Kidney capillary endothelial cell (primary cell): ENCODE results near the gene C1QTNF4.
"Not testable (repeated sequence)": the region's sequence is repeated elsewhere in the genome, so short reads cannot be mapped to it uniquely, and the experiment has no call there.

ENCODE experiments used
- DNase-seq: peaks from one replicate; pipeline ENCODE4 v3.0.0-alpha.2; 2018; ENCODE audit warnings: low spot score

The C1QTNF4 gene

DNA sequence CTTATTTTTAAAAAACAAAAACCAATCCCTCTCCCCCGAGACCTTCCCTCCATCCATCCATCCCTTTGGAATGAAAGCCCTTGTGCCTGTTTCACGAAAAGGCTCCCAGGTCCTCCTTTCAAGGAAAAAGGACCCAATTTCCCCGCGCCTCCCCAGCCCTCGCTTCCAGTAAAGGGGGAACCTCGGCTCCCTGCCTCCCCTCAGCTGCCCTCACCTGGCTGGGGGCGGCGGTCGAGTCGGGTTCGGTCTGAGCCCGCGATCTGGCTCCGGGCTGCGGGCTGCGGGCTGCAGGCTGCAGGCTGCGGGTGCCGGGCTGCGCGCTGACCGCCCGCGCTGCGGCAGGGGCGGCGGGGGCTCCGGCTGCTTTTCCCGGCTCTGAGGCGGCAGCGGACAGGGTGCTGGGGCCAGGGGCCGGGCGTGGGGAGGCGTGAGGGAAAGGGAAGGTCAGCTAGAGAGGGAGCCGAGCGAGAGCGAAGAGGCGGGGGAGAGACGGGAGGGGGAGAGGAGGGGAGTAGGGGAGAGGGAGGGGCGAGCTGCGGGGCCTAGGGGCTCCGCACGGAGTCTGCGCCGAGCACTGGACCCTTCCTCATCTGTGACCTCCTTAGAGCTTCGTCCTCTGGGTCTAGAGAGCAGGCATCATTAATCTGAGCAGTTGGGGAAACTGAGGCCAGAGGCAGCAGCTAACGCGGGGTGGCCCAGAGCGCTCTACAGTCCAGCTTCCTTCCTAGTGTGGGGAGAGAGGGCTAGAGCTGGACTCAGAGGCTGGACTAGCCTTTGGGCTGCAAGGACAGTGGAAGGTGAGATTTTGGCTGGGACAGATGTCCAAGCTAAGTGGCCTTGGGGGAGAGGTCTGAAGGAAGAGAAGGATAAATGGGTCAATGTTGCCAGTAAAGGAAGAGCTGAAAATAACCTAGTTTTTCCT is at the start of gene C1QTNF4:
TSS of gene C1QTNF4 (minus strand) at position 478 of the 922 bp plus-strand sequence. CDS start 3,601 bp downstream, outside the sequence.
- no peak for DNase-seq

DNA sequence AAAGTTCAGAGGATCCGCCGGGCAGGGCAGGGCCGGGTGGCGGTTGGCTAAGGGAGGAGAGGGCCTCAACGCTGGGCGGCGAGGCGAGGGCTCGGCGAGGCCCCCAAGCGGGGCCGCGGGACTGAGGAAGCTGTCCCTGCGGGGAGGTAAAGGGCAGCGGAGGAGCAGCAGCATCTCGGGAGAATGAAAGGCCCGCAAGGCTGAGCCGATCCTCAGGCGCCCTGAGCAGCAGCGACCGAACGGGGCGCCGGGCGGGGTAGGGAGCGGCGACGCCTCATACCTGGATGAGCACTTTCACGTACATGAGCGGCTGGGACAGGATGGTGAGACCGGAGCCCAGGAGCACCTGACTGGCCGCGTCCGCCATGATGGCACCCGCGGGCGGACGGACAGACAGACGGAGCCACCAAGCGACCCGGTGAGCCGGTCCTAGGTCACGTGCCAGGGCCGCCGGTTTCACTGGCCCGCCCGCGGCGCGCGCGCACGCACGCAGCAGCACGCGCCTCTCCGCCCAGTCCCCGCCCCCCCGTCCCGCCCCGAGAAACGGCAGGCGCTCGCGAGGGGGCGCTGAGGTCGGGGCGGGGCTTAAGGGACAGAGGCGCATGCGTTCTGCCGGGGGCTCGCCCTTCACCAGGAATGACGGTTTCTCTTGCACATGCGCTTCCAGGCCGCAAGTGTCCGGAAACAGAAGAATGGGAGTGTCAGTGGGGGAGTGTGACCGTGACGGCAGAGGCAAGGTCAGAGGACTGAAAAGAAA is 48.1 kb upstream of the C1QTNF4 start, which contains the start of gene MTCH2:
TSS of gene MTCH2 (minus strand) at position 461 of the 757 bp plus-strand sequence. CDS start at position 367, 94 bp downstream.
- peak; percentile 97 for DNase-seq

GRCh38 chr11:47641600-47642098 is 47.4 kb upstream of the C1QTNF4 start:
- peak; percentile 8 for DNase-seq

DNA sequence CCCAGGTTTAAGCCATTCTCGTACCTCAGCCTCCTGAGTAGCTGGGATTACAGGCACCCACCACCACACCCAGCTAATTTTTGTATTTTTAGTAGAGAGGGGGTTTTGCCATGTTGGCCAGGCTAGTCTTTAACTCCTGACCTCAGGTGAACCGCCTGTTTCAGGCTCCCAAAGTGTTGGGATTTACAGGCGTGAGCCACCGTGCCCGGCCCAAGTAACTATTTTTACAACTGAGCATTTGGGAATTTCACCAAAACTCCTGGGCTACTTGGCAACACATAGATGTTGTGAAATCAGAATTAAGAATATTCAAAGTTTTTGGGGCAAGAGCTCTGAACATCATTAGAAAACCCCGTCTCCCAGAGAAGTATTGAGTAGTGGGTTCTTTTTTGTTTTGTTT is 46.3 kb upstream of the C1QTNF4 start:
- not testable (repeated sequence) for DNase-seq

DNA sequence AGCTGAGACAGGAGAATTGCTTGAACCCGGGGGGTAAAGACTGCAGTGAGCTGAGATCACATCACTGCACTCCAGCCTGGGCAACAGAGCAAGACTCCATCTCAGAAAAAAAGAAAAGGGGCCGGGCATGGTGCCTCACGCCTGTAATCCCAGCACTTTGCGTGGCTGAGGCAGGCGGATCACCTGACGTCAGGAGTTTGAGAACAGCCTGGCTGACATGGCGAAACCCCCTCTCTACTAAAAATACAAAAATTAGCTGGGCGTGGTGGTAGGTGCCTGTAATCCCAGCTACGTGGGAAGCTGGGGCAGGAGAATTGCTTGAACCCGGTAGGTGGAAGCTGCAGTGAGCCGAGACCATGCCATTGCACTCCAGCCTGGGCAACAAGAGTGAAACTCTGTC is 42.1 kb upstream of the C1QTNF4 start:
- DNase-seq: not testable (repeated sequence)

- DNase-seq: no peak
Observed at GRCh38 chr11:47631473-47631872, 37.3 kb upstream of the C1QTNF4 start.

DNA sequence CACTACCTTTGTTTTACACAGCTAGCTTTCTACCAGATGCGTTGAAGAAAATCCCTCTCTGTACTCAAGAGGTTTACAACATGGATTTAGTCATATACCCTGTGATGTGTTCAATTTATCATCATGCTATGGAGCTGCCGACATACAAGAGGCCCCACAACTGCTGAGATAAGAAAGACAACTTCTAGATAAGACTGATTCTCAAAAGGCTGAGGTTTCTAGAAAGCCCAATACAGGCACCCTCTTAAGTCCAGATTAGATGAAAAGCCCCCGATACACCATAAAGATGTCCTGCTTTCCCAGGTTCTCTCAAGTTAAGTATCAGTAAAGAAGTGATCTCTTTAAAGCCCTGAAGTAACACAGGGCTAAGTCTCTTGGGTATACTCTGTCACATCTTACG is 33.8 kb upstream of the C1QTNF4 start:
- no peak for DNase-seq

GRCh38 chr11:47626234-47626633 is 32.0 kb upstream of the C1QTNF4 start:
- DNase-seq: no peak

GRCh38 chr11:47620836-47621378 is 26.7 kb upstream of the C1QTNF4 start:
- DNase-seq: no peak

- DNase-seq: no peak
Observed at GRCh38 chr11:47617417-47617809, 23.2 kb upstream of the C1QTNF4 start.

GRCh38 chr11:47616726-47617416 is 22.7 kb upstream of the C1QTNF4 start:
- peak; percentile 38 for DNase-seq

DNA sequence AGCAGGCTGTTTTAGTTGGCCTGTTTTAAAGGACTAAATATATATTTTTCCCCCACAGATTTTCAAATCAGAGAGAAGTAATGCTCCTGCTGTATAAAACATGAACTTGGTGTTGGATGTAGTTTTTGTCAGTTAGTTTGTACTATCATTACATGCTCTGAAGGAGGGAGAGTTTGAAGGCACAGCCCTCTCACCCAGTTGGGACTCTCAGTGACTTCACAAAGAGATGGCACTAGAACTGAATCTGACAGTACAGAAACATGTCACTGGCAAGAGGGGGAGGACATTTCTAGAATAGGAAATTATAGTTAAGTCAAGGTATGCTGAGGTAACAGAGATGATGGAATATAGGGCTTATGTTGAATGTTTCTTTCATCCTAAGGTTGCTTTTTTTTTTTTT is 21.0 kb upstream of the C1QTNF4 start:
- DNase-seq: no peak

DNA sequence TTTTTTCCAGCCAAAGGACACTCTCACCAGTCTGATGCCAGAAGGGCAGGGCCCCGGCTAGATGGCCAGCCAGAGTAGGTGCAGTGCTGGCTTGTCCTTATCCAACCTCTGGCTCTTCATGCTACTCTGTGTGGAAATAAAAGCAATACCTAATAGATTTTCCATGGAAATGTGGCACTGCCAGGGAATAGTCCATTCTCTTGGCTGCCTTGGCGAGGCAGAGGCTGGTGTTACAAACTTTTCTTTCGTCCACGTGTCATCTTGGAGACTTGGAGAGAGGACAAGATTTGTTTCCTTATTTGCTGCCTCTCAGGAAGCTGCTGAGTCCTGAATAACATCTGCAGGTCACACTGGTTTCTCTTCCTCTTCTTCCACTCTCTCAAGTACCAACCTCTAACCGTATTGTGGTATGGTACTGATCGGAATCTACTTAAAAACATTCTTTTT is 17.2 kb upstream of the C1QTNF4 start:
- DNase-seq: no peak

DNA sequence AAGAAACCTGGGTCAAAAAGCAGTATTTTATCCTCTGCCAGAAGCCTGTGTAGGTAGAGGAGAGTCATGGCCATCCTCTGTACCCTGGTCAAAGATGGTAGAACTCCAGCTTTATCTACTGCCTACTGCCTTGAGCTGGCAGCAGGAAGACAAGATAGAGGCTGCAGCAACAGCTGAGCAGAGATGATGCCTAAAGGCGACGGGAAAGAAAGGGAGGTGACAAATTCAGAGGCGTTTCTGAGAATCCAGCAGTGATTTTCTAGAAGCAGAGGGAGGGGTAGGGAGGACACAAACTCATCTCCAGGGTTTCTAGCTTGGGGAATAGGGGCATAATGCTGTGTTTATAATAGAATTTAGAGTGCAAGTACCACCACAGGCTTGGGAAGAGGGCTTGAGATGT is 15.5 kb upstream of the C1QTNF4 start:
- DNase-seq: no peak

DNA sequence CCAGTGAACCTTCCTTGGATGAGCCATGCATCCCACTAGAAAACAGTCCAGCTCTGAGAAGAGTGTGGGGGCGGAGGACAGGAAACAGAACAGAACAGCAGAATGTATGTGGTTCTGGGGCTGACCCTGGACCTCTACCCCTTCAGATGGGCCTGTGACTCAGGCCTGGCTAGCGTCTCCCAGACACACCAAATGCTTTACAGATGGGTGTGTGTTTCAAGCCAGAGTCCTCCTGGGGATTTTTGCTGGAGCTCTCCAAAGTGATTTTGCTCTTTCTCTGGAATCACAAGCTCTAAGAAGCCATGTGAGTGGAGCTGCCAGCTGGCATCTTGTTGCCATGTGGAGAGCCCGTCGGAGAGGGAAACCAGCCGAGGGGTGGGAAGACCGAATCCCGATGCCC is 13.2 kb upstream of the C1QTNF4 start:
- no peak for DNase-seq

DNA sequence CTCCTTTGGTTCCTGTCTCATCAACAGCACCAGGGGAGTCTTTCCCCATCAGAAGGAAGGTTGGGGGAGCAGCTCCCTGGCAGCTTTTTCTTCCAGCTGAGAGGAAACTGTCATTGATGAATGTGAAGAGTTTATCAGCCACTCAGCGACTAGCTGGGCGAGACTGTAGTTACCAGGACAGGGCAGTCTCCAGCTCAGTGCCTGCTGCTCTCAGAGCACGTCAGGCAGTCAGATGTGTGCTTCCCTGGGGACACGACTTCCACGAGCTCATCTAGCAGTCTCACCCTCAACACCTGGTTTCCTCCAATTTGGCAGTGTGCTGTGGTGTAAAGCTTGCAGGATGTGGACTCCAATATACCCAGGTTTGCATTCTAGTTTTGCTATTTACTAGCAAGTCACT is 12.5 kb upstream of the C1QTNF4 start:
- no peak for DNase-seq

GRCh38 chr11:47605921-47606320 is 11.7 kb upstream of the C1QTNF4 start:
- no peak for DNase-seq

GRCh38 chr11:47603295-47603694 is 9.1 kb upstream of the C1QTNF4 start:
- no peak for DNase-seq

DNA sequence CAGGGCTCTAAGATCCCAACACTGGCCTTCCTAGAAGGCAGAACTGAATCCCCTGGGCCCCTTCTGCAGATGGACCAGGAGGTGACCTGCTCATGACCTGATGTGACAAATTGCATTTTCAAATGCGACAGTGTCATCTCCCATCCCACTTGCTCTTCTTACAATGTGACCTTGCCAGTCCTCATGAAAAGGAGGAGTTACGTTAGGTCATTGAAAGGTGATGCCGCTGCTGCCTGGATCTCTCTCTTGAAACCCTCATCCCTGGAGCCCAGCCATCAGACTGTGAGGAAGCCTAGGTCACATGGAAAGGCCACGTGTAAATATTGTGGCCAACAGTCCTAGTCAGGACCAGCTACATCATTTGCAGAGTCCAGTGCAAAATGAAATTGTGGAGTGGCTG is 5.7 kb upstream of the C1QTNF4 start:
- DNase-seq: no peak

DNA sequence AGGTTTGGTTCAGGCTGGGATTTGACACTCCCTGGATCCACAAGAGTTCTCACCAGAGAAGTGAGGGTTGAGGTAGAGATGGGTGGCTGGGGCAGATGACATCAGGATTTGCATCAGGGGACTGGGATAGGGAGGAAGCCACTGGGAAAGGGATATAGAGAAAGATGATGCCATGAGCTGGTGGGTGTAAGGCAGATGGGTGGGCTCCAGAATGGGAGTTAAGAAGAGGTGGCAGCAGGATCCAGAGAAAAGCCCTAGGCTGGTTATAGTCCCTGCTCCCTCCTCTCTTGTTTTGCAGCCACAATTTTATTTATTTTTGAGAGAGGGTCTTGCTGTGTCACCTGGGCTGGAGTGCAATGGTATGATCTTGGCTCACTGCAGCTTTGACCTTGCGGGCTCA is 1.8 kb upstream of the C1QTNF4 start:
- no peak for DNase-seq

DNA sequence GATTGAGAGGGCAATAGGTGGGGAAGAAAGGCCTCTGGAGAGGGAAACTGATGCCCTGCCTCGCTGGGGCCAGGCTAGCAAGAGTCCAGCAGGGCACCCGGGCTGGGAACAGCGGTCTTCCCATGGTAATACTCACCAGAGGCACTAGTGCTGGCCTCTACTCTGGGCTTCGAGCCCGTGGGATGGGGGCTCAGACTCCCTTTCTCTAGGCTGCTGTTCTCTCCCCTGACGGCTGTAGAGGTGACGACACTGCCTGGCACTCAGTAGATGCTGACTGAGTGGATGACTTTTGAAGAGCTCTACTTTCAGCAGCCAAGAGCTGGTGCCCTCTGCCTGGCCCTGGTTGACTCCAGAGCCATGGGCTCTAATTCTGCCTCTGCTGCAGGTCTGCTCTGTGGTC is 818 bp upstream of the C1QTNF4 start:
- no peak for DNase-seq

- DNase-seq: no peak
Observed at GRCh38 chr11:47593492-47593933, 698 bp downstream of the C1QTNF4 start.
